IPS DF 6.9 (cell line): ENCODE measurements around the gene AFP.
"Not testable (repeated sequence)": the region's sequence is repeated elsewhere in the genome, so short reads cannot be mapped to it uniquely, and the experiment has no call there.

ENCODE experiments used
- DNase-seq: peaks from one replicate; pipeline ENCODE4 v3.0.0-alpha.2; 2013; ENCODE audit warnings: low read depth, low spot score
- H3K27ac ChIP-seq: one replicate; pipeline ENCODE4 v1.5.1; 2013; ENCODE audit warnings: low read length, control low read depth
- H3K27me3 ChIP-seq: 2 replicates; pipeline ENCODE4 v1.6.1; 2013; ENCODE audit warnings: mild to moderate bottlenecking, low read length; ENCODE audit not compliant: control insufficient read depth, insufficient read depth
- H3K36me3 ChIP-seq: 2 replicates; pipeline ENCODE4 v1.6.1; 2013; ENCODE audit warnings: low read length; ENCODE audit not compliant: control insufficient read depth, insufficient read depth
- H3K4me1 ChIP-seq: 2 replicates; pipeline ENCODE4 v1.6.1; 2013; ENCODE audit warnings: low read length; ENCODE audit not compliant: control insufficient read depth, insufficient read depth
- H3K4me3 ChIP-seq: 2 replicates; pipeline ENCODE4 v1.5.1; 2013; ENCODE audit warnings: mild to moderate bottlenecking, low read length
- H3K9me3 ChIP-seq: 2 replicates; pipeline ENCODE4 v1.6.1; 2013; ENCODE audit warnings: low read length, inconsistent platforms; ENCODE audit not compliant: control insufficient read depth, insufficient read depth
- WGBS: extraction: QIAGEN DNeasy Blood & Tissue Kit; methylation state at CpG from one replicate; pipeline ENCODE4 v1.1.7; 2013; ENCODE audit warnings: mixed read lengths, missing lambda C conversion rate; ENCODE audit not compliant: insufficient read length, insufficient coverage; 5-methylcytosine and 5-hydroxymethylcytosine counted together

The AFP gene

DNA sequence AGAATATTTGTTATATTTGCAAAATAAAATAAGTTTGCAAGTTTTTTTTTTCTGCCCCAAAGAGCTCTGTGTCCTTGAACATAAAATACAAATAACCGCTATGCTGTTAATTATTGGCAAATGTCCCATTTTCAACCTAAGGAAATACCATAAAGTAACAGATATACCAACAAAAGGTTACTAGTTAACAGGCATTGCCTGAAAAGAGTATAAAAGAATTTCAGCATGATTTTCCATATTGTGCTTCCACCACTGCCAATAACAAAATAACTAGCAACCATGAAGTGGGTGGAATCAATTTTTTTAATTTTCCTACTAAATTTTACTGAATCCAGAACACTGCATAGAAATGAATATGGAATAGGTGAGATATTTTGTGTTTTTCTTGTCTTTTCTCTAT lies at the start of gene AFP:
Gene AFP, plus strand, starts transcription at position 238 of the 400 bp plus-strand sequence. Its CDS starts 42 bp downstream, at position 280.
- Histone ChIP-seq H3K4me1 (no peaks in the 10 kb centered on the region), H3K4me3 (no peak within 1 kb of the TSS), H3K9me3 (no peaks in the 10 kb centered on the region), H3K36me3 (no peaks in the 10 kb centered on the region), H3K27ac (no peak within 1 kb of the TSS), H3K27me3 (no peaks in the 10 kb centered on the region)
- DNase-seq, result no peak
- no CpG with 5 or more reads among the region's 1 CpG for WGBS

DNA sequence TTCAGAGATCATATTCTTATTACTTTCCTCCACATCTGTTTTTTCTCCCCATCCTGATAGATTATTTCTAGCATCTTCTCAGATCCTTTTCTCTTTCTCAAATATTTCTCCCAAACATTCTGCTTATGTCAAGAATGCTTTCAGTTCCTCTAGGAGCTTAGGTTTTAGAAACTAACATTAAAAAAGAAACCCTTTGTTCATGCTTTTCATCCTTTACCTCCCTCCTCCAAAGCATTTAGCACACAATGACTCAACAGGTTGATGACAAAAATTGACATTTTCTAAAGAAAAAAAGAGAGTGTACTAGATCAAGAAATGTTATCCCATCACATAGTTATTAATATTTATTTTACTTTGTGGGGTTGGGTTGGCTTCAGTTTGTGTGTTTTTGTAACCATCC lies 48.5 kb upstream of the AFP start:
- Histone ChIP-seq H3K27me3 (no peaks in the 10 kb centered on the region), H3K4me3 (no peak overlapping the region), H3K27ac (no peak overlapping the region), H3K36me3 (no peaks in the 10 kb centered on the region), H3K4me1 (no peaks in the 10 kb centered on the region), H3K9me3 (no peaks in the 10 kb centered on the region)
- DNase-seq, result no peak

- no peak overlapping the region for H3K4me3 ChIP-seq
- H3K36me3 ChIP-seq, result no peaks in the 10 kb centered on the region
- no peak for DNase-seq
- no peaks in the 10 kb centered on the region for H3K27me3 ChIP-seq
- H3K9me3 ChIP-seq, result no peaks in the 10 kb centered on the region
- WGBS, result no CpG with 5 or more reads among the region's 1 CpG
- H3K4me1 ChIP-seq, result no peaks in the 10 kb centered on the region
- H3K27ac ChIP-seq, result no peak overlapping the region
These were observed 47.1 kb upstream of the AFP start for GRCh38 chr4:73388887-73389286.

- not testable (repeated sequence) for H3K27ac ChIP-seq, H3K9me3 ChIP-seq, DNase-seq, H3K4me3 ChIP-seq, H3K27me3 ChIP-seq, H3K4me1 ChIP-seq, H3K36me3 ChIP-seq
- no CpG with 5 or more reads among the region's 2 CpGs for WGBS
These were observed 46.4 kb upstream of the AFP start for GRCh38 chr4:73389663-73390062.

DNA sequence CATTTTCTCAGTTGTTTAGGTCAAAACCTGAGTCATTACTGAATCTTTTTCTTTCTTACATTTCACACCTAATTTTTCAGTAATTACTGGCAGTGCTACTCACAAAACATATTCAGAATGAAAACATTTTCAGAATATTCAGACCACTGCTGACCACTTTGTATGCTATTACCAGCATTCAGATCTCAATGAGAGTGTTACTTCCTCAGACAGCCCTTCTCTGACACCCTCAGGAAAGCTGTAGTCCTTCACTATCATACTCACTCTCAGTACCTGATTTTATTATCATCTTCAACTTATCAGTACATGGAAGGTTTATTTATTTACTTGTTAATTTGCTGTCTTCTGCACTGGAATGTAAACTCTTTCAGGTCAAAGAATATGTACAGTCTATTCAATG lies 44.2 kb upstream of the AFP start:
- Histone ChIP-seq H3K36me3 (no peaks in the 10 kb centered on the region), H3K4me3 (no peak overlapping the region), H3K27ac (no peak overlapping the region), H3K9me3 (no peaks in the 10 kb centered on the region), H3K4me1 (no peaks in the 10 kb centered on the region), H3K27me3 (no peaks in the 10 kb centered on the region)
- no peak for DNase-seq

GRCh38 chr4:73392936-73393335 lies 43.1 kb upstream of the AFP start:
- DNase-seq, result no peak
- Histone ChIP-seq H3K27me3 (no peaks in the 10 kb centered on the region), H3K36me3 (no peaks in the 10 kb centered on the region), H3K9me3 (no peaks in the 10 kb centered on the region), H3K4me1 (no peaks in the 10 kb centered on the region), H3K27ac (no peak overlapping the region), H3K4me3 (no peak overlapping the region)
- no CpG with 5 or more reads among the region's 2 CpGs for WGBS

DNA sequence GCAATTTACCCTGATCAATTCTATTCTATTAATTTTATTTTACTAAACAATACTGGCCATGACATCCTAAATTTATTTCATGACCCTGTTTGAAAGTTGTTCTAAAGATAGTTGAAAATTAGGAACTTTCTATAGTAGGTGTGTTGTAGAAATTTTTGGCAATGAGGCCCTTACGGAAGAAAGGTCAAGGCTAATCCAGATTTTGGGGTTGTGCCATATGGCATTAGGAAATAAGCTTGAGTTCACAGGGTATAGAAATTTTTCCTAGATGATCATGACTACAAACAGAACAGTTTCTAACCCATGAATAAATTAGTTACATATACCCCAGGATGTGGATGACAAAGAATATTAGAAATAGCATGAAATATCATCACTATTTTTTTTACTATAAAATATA lies 39.7 kb upstream of the AFP start:
- Histone ChIP-seq H3K9me3 (no peaks in the 10 kb centered on the region), H3K4me3 (no peak overlapping the region), H3K27me3 (no peaks in the 10 kb centered on the region), H3K36me3 (no peaks in the 10 kb centered on the region), H3K4me1 (no peaks in the 10 kb centered on the region), H3K27ac (no peak overlapping the region)
- WGBS, result no CpG with 5 or more reads among the region's 1 CpG
- no peak for DNase-seq

DNA sequence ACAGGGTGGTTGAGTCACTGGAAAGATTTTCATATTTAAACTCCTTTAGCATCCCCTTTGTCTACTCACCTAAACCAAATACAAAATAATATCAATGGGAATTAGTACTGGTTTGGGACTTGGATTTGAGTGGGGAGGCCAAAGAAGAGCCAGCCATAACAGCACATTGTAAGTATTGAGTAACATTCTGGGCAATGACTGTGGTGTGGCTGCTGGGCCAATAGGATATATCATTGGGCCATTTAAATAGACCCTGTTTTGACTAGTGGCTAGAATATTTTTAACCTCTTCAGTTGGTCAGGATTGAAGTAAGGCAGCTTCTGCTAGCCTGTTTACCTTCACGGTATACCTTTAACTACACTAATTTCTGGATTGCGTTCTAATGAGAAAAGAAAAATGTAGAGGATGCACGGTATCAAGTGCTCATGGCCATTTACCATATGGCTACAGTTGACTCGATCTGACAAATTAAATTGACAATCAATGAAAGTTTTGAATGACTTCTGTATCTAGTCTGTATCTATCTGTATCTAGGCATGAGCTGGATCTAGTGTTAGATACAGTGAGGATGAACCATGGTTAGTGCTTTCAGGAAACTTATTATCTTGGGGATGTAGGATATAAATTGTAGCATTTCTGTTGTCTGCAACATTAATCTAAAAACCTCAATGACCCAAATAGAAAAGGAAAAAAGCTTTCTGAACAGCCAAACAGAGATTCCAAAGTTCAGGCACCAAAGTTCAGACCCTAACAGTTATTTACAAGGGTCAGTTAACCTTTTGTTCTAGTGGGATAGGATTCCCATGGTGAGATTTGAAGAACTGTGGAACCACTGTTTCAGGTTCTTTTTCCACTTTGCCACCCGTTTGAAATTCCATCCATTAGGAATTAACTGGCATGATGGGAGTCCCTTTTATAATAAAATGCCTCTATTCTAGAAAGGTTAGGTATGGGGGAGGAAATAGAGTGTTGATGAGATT lies 38.7 kb upstream of the AFP start:
- no CpG with 5 or more reads among the region's 5 CpGs for WGBS
- no peak overlapping the region for H3K27ac ChIP-seq
- no peaks in the 10 kb centered on the region for H3K36me3 ChIP-seq
- H3K9me3 ChIP-seq, result no peaks in the 10 kb centered on the region
- no peaks in the 10 kb centered on the region for H3K4me1 ChIP-seq
- no peaks in the 10 kb centered on the region for H3K27me3 ChIP-seq
- DNase-seq, result no peak
- H3K4me3 ChIP-seq, result no peak overlapping the region

GRCh38 chr4:73401412-73401811 lies 34.6 kb upstream of the AFP start:
- H3K9me3 ChIP-seq, result no peaks in the 10 kb centered on the region
- no peak overlapping the region for H3K27ac ChIP-seq
- H3K4me1 ChIP-seq, result no peaks in the 10 kb centered on the region
- no peaks in the 10 kb centered on the region for H3K27me3 ChIP-seq
- no CpG with 5 or more reads among the region's 2 CpGs for WGBS
- no peak overlapping the region for H3K4me3 ChIP-seq
- no peak for DNase-seq
- no peaks in the 10 kb centered on the region for H3K36me3 ChIP-seq

DNA sequence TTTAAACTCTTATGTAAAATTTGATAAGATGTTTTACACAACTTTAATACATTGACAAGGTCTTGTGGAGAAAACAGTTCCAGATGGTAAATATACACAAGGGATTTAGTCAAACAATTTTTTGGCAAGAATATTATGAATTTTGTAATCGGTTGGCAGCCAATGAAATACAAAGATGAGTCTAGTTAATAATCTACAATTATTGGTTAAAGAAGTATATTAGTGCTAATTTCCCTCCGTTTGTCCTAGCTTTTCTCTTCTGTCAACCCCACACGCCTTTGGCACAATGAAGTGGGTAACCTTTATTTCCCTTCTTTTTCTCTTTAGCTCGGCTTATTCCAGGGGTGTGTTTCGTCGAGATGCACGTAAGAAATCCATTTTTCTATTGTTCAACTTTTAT lies 32.0 kb upstream of the AFP start, which contains the start of gene ALB:
Gene ALB, plus strand, starts transcription at position 246 of the 400 bp plus-strand sequence. Its CDS starts 41 bp downstream, at position 287.
- Histone ChIP-seq H3K27me3 (no peaks in the 10 kb centered on the region), H3K4me1 (0 out of 2 replicates have a peak, but pooled peaks cover 2% of the 10 kb centered on the region), H3K27ac (no peak within 1 kb of the TSS), H3K36me3 (no peaks in the 10 kb centered on the region), H3K4me3 (no peak within 1 kb of the TSS), H3K9me3 (no peaks in the 10 kb centered on the region)
- WGBS, result no CpG with 5 or more reads among the region's 7 CpGs
- no peak for DNase-seq

DNA sequence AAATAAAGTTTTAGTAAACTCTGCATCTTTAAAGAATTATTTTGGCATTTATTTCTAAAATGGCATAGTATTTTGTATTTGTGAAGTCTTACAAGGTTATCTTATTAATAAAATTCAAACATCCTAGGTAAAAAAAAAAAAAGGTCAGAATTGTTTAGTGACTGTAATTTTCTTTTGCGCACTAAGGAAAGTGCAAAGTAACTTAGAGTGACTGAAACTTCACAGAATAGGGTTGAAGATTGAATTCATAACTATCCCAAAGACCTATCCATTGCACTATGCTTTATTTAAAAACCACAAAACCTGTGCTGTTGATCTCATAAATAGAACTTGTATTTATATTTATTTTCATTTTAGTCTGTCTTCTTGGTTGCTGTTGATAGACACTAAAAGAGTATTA lies 31.6 kb upstream of the AFP start:
- no peaks in the 10 kb centered on the region for H3K36me3 ChIP-seq
- no peak overlapping the region for H3K27ac ChIP-seq
- no peaks in the 10 kb centered on the region for H3K9me3 ChIP-seq
- no CpG with 5 or more reads among the region's 1 CpG for WGBS
- H3K4me1 ChIP-seq, result 0 out of 2 replicates have a peak, but pooled peaks cover 2% of the 10 kb centered on the region
- no peaks in the 10 kb centered on the region for H3K27me3 ChIP-seq
- DNase-seq, result no peak
- no peak overlapping the region for H3K4me3 ChIP-seq
